Duodenal mucosa (tissue), 2 donors: ENCODE results near the gene MYO1D.

Experiments
- H3K27ac ChIP-seq: one replicate; pipeline ENCODE4 v1.7.0; 2013; ENCODE audit warnings: low read depth, low read length
- H3K27me3 ChIP-seq, 2 donors: one replicate each; pipeline ENCODE4 v1.7.0; 2013; ENCODE audit warnings: low read length in 2 of 2, control low read depth in 1 of 2; ENCODE audit not compliant: insufficient read depth in 2 of 2, control insufficient read depth in 1 of 2
- H3K36me3 ChIP-seq, 2 donors: one replicate each; pipeline ENCODE4 v1.7.0; 2013; ENCODE audit warnings: low read length in 2 of 2, control low read depth in 1 of 2; ENCODE audit not compliant: insufficient read depth in 2 of 2, control insufficient read depth in 1 of 2
- H3K4me1 ChIP-seq, 2 donors: one replicate each; pipeline ENCODE4 v1.7.0; 2013; ENCODE audit warnings: low read length in 2 of 2, control low read depth in 1 of 2; ENCODE audit not compliant: insufficient read depth in 2 of 2, control insufficient read depth in 1 of 2
- H3K4me3 ChIP-seq, 2 donors: one replicate each; pipeline ENCODE4 v1.7.0; 2013; ENCODE audit warnings: low read length in 2 of 2, low read depth in 1 of 2
- H3K9ac ChIP-seq, 2 donors: one replicate each; pipeline ENCODE4 v1.7.0; 2013; ENCODE audit warnings: low read length in 2 of 2, low read depth in 1 of 2
- H3K9me3 ChIP-seq, 2 donors: one replicate each; pipeline ENCODE4 v1.7.0; 2013; ENCODE audit warnings: low read length in 2 of 2, control low read depth in 1 of 2; ENCODE audit not compliant: control insufficient read depth in 1 of 2

MYO1D gene

GRCh38 chr17:32877164-32877764, 340 bp upstream of the MYO1D start:
- Histone ChIP-seq H3K4me1 (peaks cover 39 to 44% of the 10 kb centered on the region in 2 donors), H3K27ac (peak overlapping the region; percentile 95), H3K9ac (peak overlapping the region; percentile 52 to 55), H3K36me3 (peaks cover 0 to 5% of the 10 kb centered on the region in 2 donors), H3K27me3 (no peaks in the 10 kb centered on the region), H3K9me3 (no peaks in the 10 kb centered on the region), H3K4me3 (peak overlapping the region; percentile 62 to 81)

- H3K4me1 ChIP-seq = peaks cover 39 to 54% of the 10 kb centered on the region in 2 donors
- H3K27me3 ChIP-seq = no peaks in the 10 kb centered on the region
- peak overlapping the region; percentile 95 for H3K27ac ChIP-seq
These were observed 954 bp downstream of the MYO1D start for GRCh38 chr17:32875923-32876416.

GRCh38 chr17:32875230-32875917, 1.6 kb downstream of the MYO1D start:
- Histone ChIP-seq H3K4me1 (peaks cover 35 to 60% of the 10 kb centered on the region in 2 donors), H3K9me3 (no peaks in the 10 kb centered on the region), H3K9ac (peak overlapping the region; percentile 74 to 85), H3K36me3 (peaks cover 0 to 5% of the 10 kb centered on the region in 2 donors), H3K4me3 (peak overlapping the region; percentile 81 to 92), H3K27me3 (no peaks in the 10 kb centered on the region), H3K27ac (peak overlapping the region; percentile 95)

More at GRCh38 chr17:32875923-32876416, 954 bp downstream of the MYO1D start:
- peak overlapping the region; percentile 74 to 85 for H3K9ac ChIP-seq
- H3K9me3 ChIP-seq = no peaks in the 10 kb centered on the region
- peak overlapping the region; percentile 81 to 92 for H3K4me3 ChIP-seq
- H3K36me3 ChIP-seq = peaks cover 0 to 5% of the 10 kb centered on the region in 2 donors

GRCh38 chr17:32873114-32873513, 3.8 kb downstream of the MYO1D start:
- Histone ChIP-seq H3K9me3 (no peaks in the 10 kb centered on the region), H3K27me3 (no peaks in the 10 kb centered on the region), H3K36me3 (peaks cover 0 to 5% of the 10 kb centered on the region in 2 donors), H3K27ac (no peak overlapping the region), H3K4me1 (peaks cover 41 to 68% of the 10 kb centered on the region in 2 donors), H3K9ac (no peak overlapping the region), H3K4me3 (no peak overlapping the region)

GRCh38 chr17:32871746-32872145, 5.2 kb downstream of the MYO1D start:
- no peak overlapping the region for H3K27ac ChIP-seq

GRCh38 chr17:32870969-32871368, 6.0 kb downstream of the MYO1D start:
- no peak overlapping the region for H3K9ac ChIP-seq
- H3K4me3 ChIP-seq = no peak overlapping the region
- no peaks in the 10 kb centered on the region for H3K27me3 ChIP-seq
- no peaks in the 10 kb centered on the region for H3K9me3 ChIP-seq
- no peak overlapping the region for H3K27ac ChIP-seq
- peaks cover 32 to 59% of the 10 kb centered on the region in 2 donors for H3K4me1 ChIP-seq
- peaks cover 0 to 5% of the 10 kb centered on the region in 2 donors for H3K36me3 ChIP-seq

More at GRCh38 chr17:32871746-32872145, 5.2 kb downstream of the MYO1D start:
- H3K4me3 ChIP-seq = no peak overlapping the region
- H3K27me3 ChIP-seq = no peaks in the 10 kb centered on the region
- peaks cover 32 to 61% of the 10 kb centered on the region in 2 donors for H3K4me1 ChIP-seq
- H3K36me3 ChIP-seq = peaks cover 0 to 5% of the 10 kb centered on the region in 2 donors
- no peaks in the 10 kb centered on the region for H3K9me3 ChIP-seq
- no peak overlapping the region for H3K9ac ChIP-seq

- no peaks in the 10 kb centered on the region for H3K27me3 ChIP-seq
- no peak overlapping the region for H3K9ac ChIP-seq
- H3K27ac ChIP-seq = no peak overlapping the region
These were observed 6.8 kb downstream of the MYO1D start for GRCh38 chr17:32870027-32870670.

GRCh38 chr17:32869345-32870026, 7.4 kb downstream of the MYO1D start:
- H3K9ac ChIP-seq = no peak overlapping the region
- no peak overlapping the region for H3K27ac ChIP-seq
- H3K4me1 ChIP-seq = peaks cover 26 to 51% of the 10 kb centered on the region in 2 donors
- no peak overlapping the region for H3K4me3 ChIP-seq
- peaks cover 0 to 5% of the 10 kb centered on the region in 2 donors for H3K36me3 ChIP-seq
- no peaks in the 10 kb centered on the region for H3K27me3 ChIP-seq
- no peaks in the 10 kb centered on the region for H3K9me3 ChIP-seq

More at GRCh38 chr17:32870027-32870670, 6.8 kb downstream of the MYO1D start:
- Histone ChIP-seq H3K9me3 (no peaks in the 10 kb centered on the region), H3K4me1 (peaks cover 26 to 51% of the 10 kb centered on the region in 2 donors), H3K36me3 (peaks cover 0 to 5% of the 10 kb centered on the region in 2 donors), H3K4me3 (no peak overlapping the region)

GRCh38 chr17:32865141-32865540, 11.8 kb downstream of the MYO1D start:
- Histone ChIP-seq H3K4me3 (no peak overlapping the region), H3K36me3 (no peaks in the 10 kb centered on the region), H3K27ac (no peak overlapping the region), H3K9ac (no peak overlapping the region), H3K4me1 (peaks cover 20 to 46% of the 10 kb centered on the region in 2 donors), H3K27me3 (no peaks in the 10 kb centered on the region), H3K9me3 (no peaks in the 10 kb centered on the region)
